ENCODE results near the gene SORBS1. TPM values are rescaled to one million over a fixed set of nuclear protein-coding genes. Genes with fewer than 3 reads are reported as not detected.

The SORBS1 gene
- total RNA-seq, 1 experiment from 2014 or later, result 4.1 TPM

DNA sequence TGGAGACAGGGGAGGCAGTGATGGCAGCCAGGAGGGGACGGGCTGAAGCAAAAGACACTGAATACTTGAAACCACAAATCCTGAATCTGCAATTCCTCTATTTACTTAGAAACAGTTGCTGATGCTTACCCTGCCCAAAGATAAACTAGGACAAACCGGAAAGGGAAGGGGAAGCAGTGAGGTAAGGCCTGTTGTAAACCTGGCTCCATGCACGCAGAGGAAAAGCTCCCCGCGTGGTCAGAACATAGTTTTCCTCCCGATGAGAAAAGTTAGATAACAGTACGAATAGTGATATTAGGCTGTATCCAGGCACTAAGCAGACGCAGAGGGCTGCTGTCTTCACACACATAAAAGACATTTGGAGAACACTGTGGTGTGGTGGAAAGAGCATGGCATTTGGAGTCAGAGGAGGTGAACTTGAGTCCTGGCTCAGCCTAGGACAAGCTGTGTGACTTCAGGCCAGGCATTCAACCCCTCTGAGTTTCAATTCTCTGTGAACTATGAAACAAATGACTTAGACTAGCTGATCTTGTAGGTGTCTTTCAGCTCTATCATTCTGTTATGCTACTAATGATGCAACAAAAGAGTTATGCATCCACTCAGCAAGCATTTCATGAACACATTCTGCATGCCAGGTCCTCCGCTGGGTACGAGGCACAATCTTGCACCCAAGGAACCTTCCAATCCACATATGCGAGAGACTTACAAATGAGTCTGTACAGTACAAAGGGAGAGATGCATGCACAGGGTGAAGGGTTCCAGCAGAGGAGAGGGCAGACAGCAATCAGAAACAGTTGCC, 80.9 kb downstream of the SORBS1 start:
- intact Hi-C loops (cut with micrococcal nuclease), result no loop called here
- CTCF ChIA-PET, result no interaction called here
- H3K9ac ChIP-seq (ENCODE audit: low read length), result no peak overlapping the region

DNA sequence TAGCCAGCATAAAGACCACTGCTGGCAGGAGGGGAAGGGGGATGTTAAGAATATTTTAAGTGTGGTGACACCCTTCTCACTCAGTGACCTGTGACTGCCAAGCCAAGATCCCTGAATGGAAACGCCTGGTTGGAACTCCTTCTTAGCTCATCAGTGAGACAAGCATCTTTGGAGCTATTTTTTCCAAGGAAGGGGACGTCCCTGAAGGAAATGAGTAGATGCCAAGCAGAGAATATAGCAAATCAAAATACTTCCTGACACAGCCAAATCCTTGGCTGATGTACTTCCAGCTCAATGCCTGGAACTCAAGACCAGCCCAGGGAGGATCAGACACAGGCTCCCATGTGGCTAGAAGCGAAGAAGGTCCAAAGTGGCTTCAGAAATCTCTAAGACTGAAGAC, 82.2 kb downstream of the SORBS1 start:
- BruUV-seq (replicated peaks), result no TSS peak
- peaks cover 8% of the 10 kb centered on the region; the same call in 1 of the 2 replicates for H3K4me1 ChIP-seq (ENCODE audit: insufficient read depth, low read length)
- H3K9me3 ChIP-seq (ENCODE audit: low read length), result no peaks in the 10 kb centered on the region
- H3K36me3 ChIP-seq (ENCODE audit: low read depth, low read length), result no peaks in the 10 kb centered on the region
- no peak overlapping the region for H2AFZ ChIP-seq (ENCODE audit: low read length)
- no peak overlapping the region for H3K4me2 ChIP-seq (ENCODE audit: low read length)
- ChIA-PET POLR2A (ENCODE audit: unreplicated experiment) (no interaction called here), CTCF (no interaction called here)
- no peaks in the 10 kb centered on the region for H3F3A ChIP-seq (ENCODE audit: low read length, unreplicated experiment)
- H3K27ac ChIP-seq (ENCODE audit: low read length), result no peak overlapping the region
- TF ChIP-seq EZH2phosphoT487 (IDR thresholded peaks at IDR 0.05; ENCODE audit: borderline replicate concordance, low read length), result no peak
- TF ChIP-seq EZH2 (IDR thresholded peaks at IDR 0.05; ENCODE audit: low read length, unreplicated experiment), result no peak
- TF ChIP-seq, protein P1, sequence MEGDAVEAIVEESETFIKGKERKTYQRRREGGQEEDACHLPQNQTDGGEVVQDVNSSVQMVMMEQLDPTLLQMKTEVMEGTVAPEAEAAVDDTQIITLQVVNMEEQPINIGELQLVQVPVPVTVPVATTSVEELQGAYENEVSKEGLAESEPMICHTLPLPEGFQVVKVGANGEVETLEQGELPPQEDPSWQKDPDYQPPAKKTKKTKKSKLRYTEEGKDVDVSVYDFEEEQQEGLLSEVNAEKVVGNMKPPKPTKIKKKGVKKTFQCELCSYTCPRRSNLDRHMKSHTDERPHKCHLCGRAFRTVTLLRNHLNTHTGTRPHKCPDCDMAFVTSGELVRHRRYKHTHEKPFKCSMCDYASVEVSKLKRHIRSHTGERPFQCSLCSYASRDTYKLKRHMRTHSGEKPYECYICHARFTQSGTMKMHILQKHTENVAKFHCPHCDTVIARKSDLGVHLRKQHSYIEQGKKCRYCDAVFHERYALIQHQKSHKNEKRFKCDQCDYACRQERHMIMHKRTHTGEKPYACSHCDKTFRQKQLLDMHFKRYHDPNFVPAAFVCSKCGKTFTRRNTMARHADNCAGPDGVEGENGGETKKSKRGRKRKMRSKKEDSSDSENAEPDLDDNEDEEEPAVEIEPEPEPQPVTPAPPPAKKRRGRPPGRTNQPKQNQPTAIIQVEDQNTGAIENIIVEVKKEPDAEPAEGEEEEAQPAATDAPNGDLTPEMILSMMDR (conservative IDR thresholded peaks at IDR 0.05; ENCODE audit: low read depth, low read length), result no peak
- DNase-seq (no peak), ATAC-seq (no peak)
- no peak overlapping the region for H3K9ac ChIP-seq (ENCODE audit: low read length)
- no peak overlapping the region for H3K4me3 ChIP-seq (ENCODE audit: low read length)
- intact Hi-C loops (cut with micrococcal nuclease), result no loop called here
- no peaks in the 10 kb centered on the region for H3K79me2 ChIP-seq (ENCODE audit: low read length)
- H4K20me1 ChIP-seq (ENCODE audit: low read length), result no peaks in the 10 kb centered on the region
- no peaks in the 10 kb centered on the region for H3K27me3 ChIP-seq (ENCODE audit: low read length)
- H3K9me2 ChIP-seq (replicated peaks; ENCODE audit: low read length), result no peaks in the 10 kb centered on the region

More for the DNA sequence above, 80.9 kb downstream of the SORBS1 start:
- Histone ChIP-seq H3K4me1 (ENCODE audit: insufficient read depth, low read length) (no peaks in the 10 kb centered on the region), H3K9me3 (ENCODE audit: low read length) (no peaks in the 10 kb centered on the region), H3K4me2 (ENCODE audit: low read length) (no peak overlapping the region), H4K20me1 (ENCODE audit: low read length) (no peaks in the 10 kb centered on the region), H3K9me2 (replicated peaks; ENCODE audit: low read length) (no peaks in the 10 kb centered on the region), H2AFZ (ENCODE audit: low read length) (no peak overlapping the region), H3F3A (ENCODE audit: low read length, unreplicated experiment) (no peaks in the 10 kb centered on the region), H3K79me2 (ENCODE audit: low read length) (no peaks in the 10 kb centered on the region), H3K4me3 (ENCODE audit: low read length) (no peak overlapping the region), H3K36me3 (ENCODE audit: low read depth, low read length) (no peaks in the 10 kb centered on the region), H3K27me3 (ENCODE audit: low read length) (no peaks in the 10 kb centered on the region), H3K27ac (ENCODE audit: low read length) (no peak overlapping the region)
- POLR2A ChIA-PET (ENCODE audit: unreplicated experiment), result no interaction called here
- BruUV-seq (replicated peaks), result no TSS peak
- DNase-seq (no peak), ATAC-seq (no peak)
- TF ChIP-seq EZH2phosphoT487 (IDR thresholded peaks at IDR 0.05; ENCODE audit: borderline replicate concordance, low read length), result no peak
- TF ChIP-seq EZH2 (IDR thresholded peaks at IDR 0.05; ENCODE audit: low read length, unreplicated experiment), result no peak
- TF ChIP-seq, protein P1 (conservative IDR thresholded peaks at IDR 0.05; ENCODE audit: low read depth, low read length), result no peak

DNA sequence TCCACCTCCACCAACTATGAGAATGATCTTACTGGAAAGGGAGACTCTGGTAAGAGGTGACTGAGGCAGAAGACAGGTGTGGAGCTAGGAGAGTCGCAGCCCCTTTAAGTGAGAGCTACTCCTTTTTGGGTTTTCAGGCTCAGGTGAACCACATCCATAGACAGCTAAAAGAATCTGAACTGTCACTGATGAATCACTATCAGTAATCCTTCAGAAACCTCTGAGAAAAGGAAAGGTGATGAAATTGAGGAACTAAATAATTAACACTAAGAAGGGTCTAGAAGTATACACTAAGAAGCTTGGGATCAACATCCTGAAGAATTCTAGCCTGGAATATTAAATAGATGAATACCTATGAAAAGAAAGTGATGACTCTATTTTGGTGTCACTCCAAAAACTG, 83.0 kb downstream of the SORBS1 start:
- H3F3A ChIP-seq (ENCODE audit: low read length, unreplicated experiment), result no peaks in the 10 kb centered on the region
- no peaks in the 10 kb centered on the region for H3K36me3 ChIP-seq (ENCODE audit: low read depth, low read length)
- H4K20me1 ChIP-seq (ENCODE audit: low read length), result no peaks in the 10 kb centered on the region
- no peak overlapping the region for H3K4me2 ChIP-seq (ENCODE audit: low read length)
- no peaks in the 10 kb centered on the region for H3K9me3 ChIP-seq (ENCODE audit: low read length)
- ChIA-PET POLR2A (ENCODE audit: unreplicated experiment) (no interaction called here), CTCF (no interaction called here)
- no peak overlapping the region for H3K4me3 ChIP-seq (ENCODE audit: low read length)
- no peak overlapping the region for H3K27ac ChIP-seq (ENCODE audit: low read length)
- DNase-seq (no peak), ATAC-seq (no peak)
- H3K9ac ChIP-seq (ENCODE audit: low read length), result no peak overlapping the region
- no peak overlapping the region for H2AFZ ChIP-seq (ENCODE audit: low read length)
- H3K9me2 ChIP-seq (replicated peaks; ENCODE audit: low read length), result no peaks in the 10 kb centered on the region
- H3K4me1 ChIP-seq (ENCODE audit: insufficient read depth, low read length), result peaks cover 8% of the 10 kb centered on the region; the same call in 1 of the 2 replicates
- no peak for TF ChIP-seq EZH2 (IDR thresholded peaks at IDR 0.05; ENCODE audit: low read length, unreplicated experiment)
- TF ChIP-seq, protein P1 (conservative IDR thresholded peaks at IDR 0.05; ENCODE audit: low read depth, low read length), result no peak
- TF ChIP-seq EZH2phosphoT487 (IDR thresholded peaks at IDR 0.05; ENCODE audit: borderline replicate concordance, low read length), result no peak
- no TSS peak for BruUV-seq (replicated peaks)
- no peaks in the 10 kb centered on the region for H3K79me2 ChIP-seq (ENCODE audit: low read length)
- H3K27me3 ChIP-seq (ENCODE audit: low read length), result no peaks in the 10 kb centered on the region
- intact Hi-C loops (cut with micrococcal nuclease), result no loop called here
